Measurements from ENCODE around the gene RHOU. TPM values are rescaled to one million over a fixed set of nuclear protein-coding genes. Genes with fewer than 3 reads are reported as not detected.

The RHOU gene
- total and polyA plus RNA-seq, 7 donors: 5.7 to 90.9 (median 18.9) TPM

GRCh38 chr1:228793032-228793431 is 57.8 kb downstream of the RHOU start:
- ATAC-seq (no peak), DNase-seq (no peak)
- TF ChIP-seq, protein P1, sequence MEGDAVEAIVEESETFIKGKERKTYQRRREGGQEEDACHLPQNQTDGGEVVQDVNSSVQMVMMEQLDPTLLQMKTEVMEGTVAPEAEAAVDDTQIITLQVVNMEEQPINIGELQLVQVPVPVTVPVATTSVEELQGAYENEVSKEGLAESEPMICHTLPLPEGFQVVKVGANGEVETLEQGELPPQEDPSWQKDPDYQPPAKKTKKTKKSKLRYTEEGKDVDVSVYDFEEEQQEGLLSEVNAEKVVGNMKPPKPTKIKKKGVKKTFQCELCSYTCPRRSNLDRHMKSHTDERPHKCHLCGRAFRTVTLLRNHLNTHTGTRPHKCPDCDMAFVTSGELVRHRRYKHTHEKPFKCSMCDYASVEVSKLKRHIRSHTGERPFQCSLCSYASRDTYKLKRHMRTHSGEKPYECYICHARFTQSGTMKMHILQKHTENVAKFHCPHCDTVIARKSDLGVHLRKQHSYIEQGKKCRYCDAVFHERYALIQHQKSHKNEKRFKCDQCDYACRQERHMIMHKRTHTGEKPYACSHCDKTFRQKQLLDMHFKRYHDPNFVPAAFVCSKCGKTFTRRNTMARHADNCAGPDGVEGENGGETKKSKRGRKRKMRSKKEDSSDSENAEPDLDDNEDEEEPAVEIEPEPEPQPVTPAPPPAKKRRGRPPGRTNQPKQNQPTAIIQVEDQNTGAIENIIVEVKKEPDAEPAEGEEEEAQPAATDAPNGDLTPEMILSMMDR (IDR thresholded peaks at IDR 0.05): no peak
- H3K9me3 ChIP-seq: no peaks in the 10 kb centered on the region
- no peak overlapping the region for H3K27ac ChIP-seq
- intact Hi-C loops (cut with DNase I): no loop called here
- WGBS, 3 donors: 85 to 86% (median 86%) methylated on average over 2 of the region's 2 CpGs
- no peak overlapping the region for H3K4me3 ChIP-seq
- H3K27me3 ChIP-seq (ENCODE audit: insufficient read depth in 3 of 3, low read length in 2 of 3): no peaks in the 10 kb centered on the region
- H3K36me3 ChIP-seq (ENCODE audit: insufficient read depth in 1 of 2, low read depth in 1 of 2): no peaks in the 10 kb centered on the region
- H3K4me1 ChIP-seq: peaks cover 16% of the 10 kb centered on the region

DNA sequence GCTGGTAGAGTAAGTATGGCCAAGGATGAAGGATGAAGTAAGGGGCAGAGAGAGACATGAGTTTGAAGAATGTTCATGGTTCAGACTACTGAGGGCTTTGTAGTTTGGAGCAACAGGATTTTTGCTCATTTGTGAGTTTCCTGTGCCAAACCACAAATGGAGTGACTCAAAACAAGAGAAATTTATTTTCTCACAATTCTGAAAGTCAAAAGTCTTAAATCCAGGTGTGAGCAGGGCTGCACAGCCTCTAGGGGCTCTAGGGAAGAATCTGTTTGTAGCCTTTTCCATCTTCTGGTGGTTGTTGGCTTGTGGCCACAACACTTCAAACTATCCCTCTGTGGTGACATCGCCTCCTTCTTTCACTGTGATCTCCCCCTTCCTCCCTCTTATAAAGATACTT is 58.9 kb downstream of the RHOU start:
- intact Hi-C loops (cut with DNase I): no loop called here

DNA sequence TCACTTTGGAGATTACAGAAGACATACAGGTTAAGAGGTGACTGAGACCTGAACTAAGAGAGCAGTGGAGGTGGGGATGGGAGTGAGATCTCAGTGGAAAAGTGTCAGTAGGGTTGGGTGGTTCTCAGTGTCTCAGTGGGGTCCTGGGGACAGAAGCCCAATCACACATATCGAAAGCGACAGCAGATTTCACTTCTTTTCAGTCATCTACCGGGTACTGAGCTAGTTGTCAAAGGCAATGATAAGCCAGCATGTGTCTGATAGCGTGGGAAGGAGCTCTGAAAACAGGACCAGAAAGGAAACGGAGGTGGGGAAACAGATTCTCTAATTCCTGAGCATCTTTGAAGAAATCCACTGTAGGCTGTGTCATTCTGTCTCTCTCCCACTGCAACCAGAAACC is 59.5 kb downstream of the RHOU start:
- no peaks in the 10 kb centered on the region for H3K9me3 ChIP-seq
- intact Hi-C loops (cut with DNase I): no loop called here
- TF ChIP-seq, protein P1 (IDR thresholded peaks at IDR 0.05): no peak
- ATAC-seq (no peak), DNase-seq (no peak)
- 94 to 95% (median 95%) methylated on average over 5 of the region's 5 CpGs for WGBS, 3 donors
- H3K4me1 ChIP-seq: peaks cover 16% of the 10 kb centered on the region
- H3K4me3 ChIP-seq: no peak overlapping the region
- no peak overlapping the region for H3K27ac ChIP-seq
- no peaks in the 10 kb centered on the region for H3K27me3 ChIP-seq (ENCODE audit: insufficient read depth in 3 of 3, low read length in 2 of 3)
- no peaks in the 10 kb centered on the region for H3K36me3 ChIP-seq (ENCODE audit: insufficient read depth in 1 of 2, low read depth in 1 of 2)

More for the DNA sequence above, 58.9 kb downstream of the RHOU start:
- Histone ChIP-seq H3K27ac (no peak overlapping the region), H3K4me3 (no peak overlapping the region), H3K36me3 (ENCODE audit: insufficient read depth in 1 of 2, low read depth in 1 of 2) (no peaks in the 10 kb centered on the region), H3K27me3 (ENCODE audit: insufficient read depth in 3 of 3, low read length in 2 of 3) (no peaks in the 10 kb centered on the region), H3K9me3 (no peaks in the 10 kb centered on the region), H3K4me1 (peaks cover 16% of the 10 kb centered on the region)
- DNase-seq (no peak), ATAC-seq (no peak)
- 85 to 100% (median 90%) methylated on average over 1 of the region's 1 CpG for WGBS, 3 donors
- TF ChIP-seq, protein P1 (IDR thresholded peaks at IDR 0.05): no peak

DNA sequence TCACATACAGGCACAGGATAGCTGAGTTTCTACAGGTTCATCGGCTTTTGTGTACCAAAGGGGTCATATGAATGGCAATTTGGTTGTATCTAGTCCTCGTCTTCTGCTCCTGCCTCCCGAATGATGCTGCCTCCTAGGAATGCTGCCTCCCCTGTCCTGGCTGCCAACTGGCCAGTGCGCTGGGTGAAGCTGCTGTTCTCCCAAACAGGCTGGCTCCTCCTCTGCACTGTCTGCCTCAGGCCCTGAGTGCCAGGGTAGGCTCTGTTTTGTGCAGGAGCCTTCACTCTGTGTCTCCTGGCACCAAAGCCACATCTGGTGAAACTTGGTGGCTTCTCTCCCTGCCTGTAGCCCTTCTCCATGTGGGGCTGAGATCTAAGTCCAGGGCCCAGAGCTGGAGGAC is 60.3 kb downstream of the RHOU start:
- ATAC-seq (no peak), DNase-seq (no peak)
- Histone ChIP-seq H3K36me3 (ENCODE audit: insufficient read depth in 1 of 2, low read depth in 1 of 2) (no peaks in the 10 kb centered on the region), H3K27ac (no peak overlapping the region), H3K4me1 (peaks cover 15% of the 10 kb centered on the region), H3K27me3 (ENCODE audit: insufficient read depth in 3 of 3, low read length in 2 of 3) (no peaks in the 10 kb centered on the region), H3K9me3 (no peaks in the 10 kb centered on the region), H3K4me3 (no peak overlapping the region)
- WGBS, 3 donors: 72 to 76% (median 72%) methylated on average over 4 of the region's 4 CpGs
- TF ChIP-seq, protein P1 (IDR thresholded peaks at IDR 0.05): no peak
- intact Hi-C loops (cut with DNase I): no loop called here

Other genes with a start within 250 kb of the RHOU start
- gene RNF187, start 248.1 kb upstream of the RHOU start, total RNA-seq: 100 to 1,000 TPM in 3 of 4 donors, 10 to 100 TPM in 1; 85.2 to 167 (median 122) TPM
- 10 to 100 TPM; 34.8 to 79.1 (median 76.0) TPM for gene RNF187, start 248.1 kb upstream of the RHOU start, polyA plus RNA-seq

Measured in psoas muscle (tissue), 8 donors.